ENCODE measurements around the gene BCL2L13.

DNA sequence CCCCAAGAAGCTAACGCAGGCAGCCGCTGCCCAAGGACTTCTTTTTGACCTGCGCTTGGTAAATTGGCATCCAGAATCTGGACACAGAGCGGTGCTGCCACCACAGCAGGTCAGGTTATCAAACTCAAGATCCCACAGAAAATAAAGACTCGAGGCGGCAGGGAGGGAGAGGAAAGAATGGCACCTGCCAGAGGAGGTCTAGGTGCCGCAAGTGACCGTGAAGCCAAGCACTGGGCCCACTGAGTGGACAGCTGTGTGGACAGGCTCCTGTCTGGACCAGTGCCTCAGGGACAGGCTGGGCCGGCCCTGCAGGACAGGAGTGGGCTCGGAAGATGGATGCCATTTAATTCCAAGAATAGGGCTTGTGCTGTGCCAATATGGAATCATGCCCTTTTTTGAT, 108.4 kb downstream of the BCL2L13 start:
- TF ChIP-seq POLR2A (IDR thresholded peaks at IDR 0.05), result no peak
- no peak for TF ChIP-seq CTCF (IDR thresholded peaks at IDR 0.05)
- TF ChIP-seq POLR2AphosphoS5 (IDR thresholded peaks at IDR 0.05), result no peak

All from stomach (tissue), 4 donors.